Measurements from ENCODE around the gene PKD2.

DNA sequence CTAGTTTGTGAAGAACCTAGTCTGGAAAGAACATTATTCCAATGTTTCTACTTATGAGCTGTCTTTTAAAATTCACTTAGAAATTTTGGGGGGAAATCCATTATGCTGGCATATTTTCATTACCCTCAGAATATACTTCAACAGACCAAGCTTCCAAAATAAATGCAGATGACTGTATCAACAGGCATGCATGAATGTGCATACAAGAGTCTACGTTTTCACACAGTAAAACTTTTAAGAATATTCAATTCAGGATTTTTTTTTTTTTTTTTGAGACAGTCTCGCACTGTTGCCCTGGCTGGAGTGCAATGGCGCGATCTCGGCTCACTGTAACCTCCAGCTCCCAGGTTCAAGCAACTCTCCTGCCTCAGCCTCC, 101.3 kb downstream of the PKD2 start:
- TF ChIP-seq, protein P1, sequence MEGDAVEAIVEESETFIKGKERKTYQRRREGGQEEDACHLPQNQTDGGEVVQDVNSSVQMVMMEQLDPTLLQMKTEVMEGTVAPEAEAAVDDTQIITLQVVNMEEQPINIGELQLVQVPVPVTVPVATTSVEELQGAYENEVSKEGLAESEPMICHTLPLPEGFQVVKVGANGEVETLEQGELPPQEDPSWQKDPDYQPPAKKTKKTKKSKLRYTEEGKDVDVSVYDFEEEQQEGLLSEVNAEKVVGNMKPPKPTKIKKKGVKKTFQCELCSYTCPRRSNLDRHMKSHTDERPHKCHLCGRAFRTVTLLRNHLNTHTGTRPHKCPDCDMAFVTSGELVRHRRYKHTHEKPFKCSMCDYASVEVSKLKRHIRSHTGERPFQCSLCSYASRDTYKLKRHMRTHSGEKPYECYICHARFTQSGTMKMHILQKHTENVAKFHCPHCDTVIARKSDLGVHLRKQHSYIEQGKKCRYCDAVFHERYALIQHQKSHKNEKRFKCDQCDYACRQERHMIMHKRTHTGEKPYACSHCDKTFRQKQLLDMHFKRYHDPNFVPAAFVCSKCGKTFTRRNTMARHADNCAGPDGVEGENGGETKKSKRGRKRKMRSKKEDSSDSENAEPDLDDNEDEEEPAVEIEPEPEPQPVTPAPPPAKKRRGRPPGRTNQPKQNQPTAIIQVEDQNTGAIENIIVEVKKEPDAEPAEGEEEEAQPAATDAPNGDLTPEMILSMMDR (IDR thresholded peaks at IDR 0.05; ENCODE audit: poor library complexity, severe bottlenecking): no peak
- TF ChIP-seq, protein P2, sequence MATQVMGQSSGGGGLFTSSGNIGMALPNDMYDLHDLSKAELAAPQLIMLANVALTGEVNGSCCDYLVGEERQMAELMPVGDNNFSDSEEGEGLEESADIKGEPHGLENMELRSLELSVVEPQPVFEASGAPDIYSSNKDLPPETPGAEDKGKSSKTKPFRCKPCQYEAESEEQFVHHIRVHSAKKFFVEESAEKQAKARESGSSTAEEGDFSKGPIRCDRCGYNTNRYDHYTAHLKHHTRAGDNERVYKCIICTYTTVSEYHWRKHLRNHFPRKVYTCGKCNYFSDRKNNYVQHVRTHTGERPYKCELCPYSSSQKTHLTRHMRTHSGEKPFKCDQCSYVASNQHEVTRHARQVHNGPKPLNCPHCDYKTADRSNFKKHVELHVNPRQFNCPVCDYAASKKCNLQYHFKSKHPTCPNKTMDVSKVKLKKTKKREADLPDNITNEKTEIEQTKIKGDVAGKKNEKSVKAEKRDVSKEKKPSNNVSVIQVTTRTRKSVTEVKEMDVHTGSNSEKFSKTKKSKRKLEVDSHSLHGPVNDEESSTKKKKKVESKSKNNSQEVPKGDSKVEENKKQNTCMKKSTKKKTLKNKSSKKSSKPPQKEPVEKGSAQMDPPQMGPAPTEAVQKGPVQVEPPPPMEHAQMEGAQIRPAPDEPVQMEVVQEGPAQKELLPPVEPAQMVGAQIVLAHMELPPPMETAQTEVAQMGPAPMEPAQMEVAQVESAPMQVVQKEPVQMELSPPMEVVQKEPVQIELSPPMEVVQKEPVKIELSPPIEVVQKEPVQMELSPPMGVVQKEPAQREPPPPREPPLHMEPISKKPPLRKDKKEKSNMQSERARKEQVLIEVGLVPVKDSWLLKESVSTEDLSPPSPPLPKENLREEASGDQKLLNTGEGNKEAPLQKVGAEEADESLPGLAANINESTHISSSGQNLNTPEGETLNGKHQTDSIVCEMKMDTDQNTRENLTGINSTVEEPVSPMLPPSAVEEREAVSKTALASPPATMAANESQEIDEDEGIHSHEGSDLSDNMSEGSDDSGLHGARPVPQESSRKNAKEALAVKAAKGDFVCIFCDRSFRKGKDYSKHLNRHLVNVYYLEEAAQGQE (IDR thresholded peaks at IDR 0.05; ENCODE audit: borderline replicate concordance): no peak
- no peak for TF ChIP-seq EP300 (conservative IDR thresholded peaks at IDR 0.05; ENCODE audit: poor library complexity, severe bottlenecking)
- no peak for TF ChIP-seq SMC3 (conservative IDR thresholded peaks at IDR 0.05; ENCODE audit: poor library complexity)
- no peak for TF ChIP-seq MXI1 (conservative IDR thresholded peaks at IDR 0.05; ENCODE audit: poor library complexity, severe bottlenecking)
- TF ChIP-seq EZH2 (IDR thresholded peaks at IDR 0.05; ENCODE audit: borderline replicate concordance, insufficient read depth, low read length, poor library complexity, severe bottlenecking): no peak
- TF ChIP-seq RAD21 (conservative IDR thresholded peaks at IDR 0.05): no peak
- TF ChIP-seq POLR2AphosphoS5 (IDR thresholded peaks at IDR 0.05): no peak

Measured in neural cell (in vitro differentiated cells).